Measurements from ENCODE around the gene CHCHD4. TPM values are rescaled to one million over a fixed set of nuclear protein-coding genes. Genes with fewer than 3 reads are reported as not detected.

CHCHD4 gene
- total RNA-seq, 1 donor from 2014 or later, result 9.2 TPM

DNA sequence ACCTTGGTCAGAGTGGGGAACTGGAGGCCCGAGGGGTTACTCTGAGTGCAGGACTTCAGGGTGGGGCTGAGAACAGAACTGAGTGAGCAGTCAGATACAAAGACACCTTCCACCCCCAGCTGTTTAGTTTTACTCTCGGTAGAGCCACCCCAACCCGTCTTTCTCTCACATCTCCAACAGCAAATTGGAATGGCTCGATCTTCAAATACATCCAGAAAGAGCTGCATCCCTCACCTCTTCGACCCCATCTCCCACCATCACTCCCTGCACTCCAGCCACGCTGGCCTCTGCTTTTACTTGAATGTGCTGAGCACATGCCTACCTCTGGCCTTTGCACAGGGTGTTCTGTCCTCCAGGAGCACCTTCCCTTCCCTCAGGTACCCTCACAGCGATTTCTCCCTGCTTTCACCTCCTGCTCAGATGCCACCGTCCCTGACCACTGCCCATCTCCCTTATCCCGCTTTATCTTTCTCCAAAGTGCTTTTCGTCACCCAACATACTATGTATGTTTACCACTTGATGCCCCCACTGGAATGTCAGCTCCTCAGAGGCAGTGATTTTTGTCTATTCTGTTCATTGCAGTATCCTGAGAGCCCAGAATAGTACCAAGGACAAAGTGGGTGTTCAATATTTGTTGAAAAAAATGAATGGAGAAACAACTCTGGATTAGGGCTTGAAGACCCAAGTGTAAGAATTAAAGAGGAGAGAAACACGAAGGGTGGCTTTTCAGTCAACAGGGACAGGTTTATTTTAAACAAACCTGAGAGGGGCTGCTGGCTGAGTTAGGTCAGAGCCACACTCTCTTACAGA is 4.4 kb downstream of the CHCHD4 start:
- no peak overlapping the region for H3K4me2 ChIP-seq
- no peaks in the 10 kb centered on the region for H3K79me2 ChIP-seq (ENCODE audit: low read depth)
- no peaks in the 10 kb centered on the region for H4K20me1 ChIP-seq (ENCODE audit: low read depth)
- H3K4me1 ChIP-seq, result peaks cover 7% of the 10 kb centered on the region
- no peak overlapping the region for H2AFZ ChIP-seq (replicated peaks)
- H3F3A ChIP-seq (ENCODE audit: low read depth), result peaks cover 4% of the 10 kb centered on the region
- Mint-ChIP-seq H3K4me1 (peaks cover 9% of the 10 kb centered on the region), H3K27me3 (ENCODE audit: insufficient read depth, low read depth) (no peaks in the 10 kb centered on the region), H3K36me3 (peaks cover 14% of the 10 kb centered on the region), H3K27ac (no peak overlapping the region), H3K4me3 (no peak overlapping the region), H3K9me3 (no peaks in the 10 kb centered on the region)
- TF ChIP-seq EZH2 (IDR thresholded peaks at IDR 0.05) (no peak), EZH2phosphoT487 (IDR thresholded peaks at IDR 0.05) (no peak)
- TF ChIP-seq, protein P1, sequence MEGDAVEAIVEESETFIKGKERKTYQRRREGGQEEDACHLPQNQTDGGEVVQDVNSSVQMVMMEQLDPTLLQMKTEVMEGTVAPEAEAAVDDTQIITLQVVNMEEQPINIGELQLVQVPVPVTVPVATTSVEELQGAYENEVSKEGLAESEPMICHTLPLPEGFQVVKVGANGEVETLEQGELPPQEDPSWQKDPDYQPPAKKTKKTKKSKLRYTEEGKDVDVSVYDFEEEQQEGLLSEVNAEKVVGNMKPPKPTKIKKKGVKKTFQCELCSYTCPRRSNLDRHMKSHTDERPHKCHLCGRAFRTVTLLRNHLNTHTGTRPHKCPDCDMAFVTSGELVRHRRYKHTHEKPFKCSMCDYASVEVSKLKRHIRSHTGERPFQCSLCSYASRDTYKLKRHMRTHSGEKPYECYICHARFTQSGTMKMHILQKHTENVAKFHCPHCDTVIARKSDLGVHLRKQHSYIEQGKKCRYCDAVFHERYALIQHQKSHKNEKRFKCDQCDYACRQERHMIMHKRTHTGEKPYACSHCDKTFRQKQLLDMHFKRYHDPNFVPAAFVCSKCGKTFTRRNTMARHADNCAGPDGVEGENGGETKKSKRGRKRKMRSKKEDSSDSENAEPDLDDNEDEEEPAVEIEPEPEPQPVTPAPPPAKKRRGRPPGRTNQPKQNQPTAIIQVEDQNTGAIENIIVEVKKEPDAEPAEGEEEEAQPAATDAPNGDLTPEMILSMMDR (IDR thresholded peaks at IDR 0.05), result no peak
- H3K27me3 ChIP-seq, result peaks cover 3% of the 10 kb centered on the region
- no peak overlapping the region for H3K27ac ChIP-seq
- no peak overlapping the region for H3K9ac ChIP-seq
- DNase-seq (ENCODE audit: low spot score), result no peak
- no peaks in the 10 kb centered on the region for H3K9me3 ChIP-seq (ENCODE audit: low read depth)
- no peaks in the 10 kb centered on the region for H3K36me3 ChIP-seq
- H3K4me3 ChIP-seq, result no peak overlapping the region

DNA sequence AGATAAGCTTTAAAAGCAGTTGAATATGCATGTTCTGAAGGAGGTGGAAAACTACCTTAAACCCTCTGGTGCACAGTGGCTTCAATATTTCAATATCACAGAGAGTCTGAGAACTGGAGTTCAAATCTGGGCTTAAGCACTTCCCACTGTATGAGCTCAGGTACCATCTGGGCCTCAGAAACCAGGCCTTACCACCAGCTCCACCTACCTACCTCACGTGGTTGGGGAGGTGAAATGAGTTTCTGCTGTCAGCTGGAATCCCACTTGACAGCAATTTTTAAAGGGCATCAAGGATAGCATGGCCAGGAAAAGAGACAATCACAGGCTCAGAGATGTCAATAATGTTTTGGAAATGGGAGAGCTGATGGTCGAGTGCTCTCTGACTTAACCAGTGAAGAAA is 5.0 kb downstream of the CHCHD4 start:
- Mint-ChIP-seq H3K36me3 (peaks cover 14% of the 10 kb centered on the region), H3K9me3 (no peaks in the 10 kb centered on the region), H3K4me3 (no peak overlapping the region), H3K27ac (no peak overlapping the region), H3K27me3 (ENCODE audit: insufficient read depth, low read depth) (no peaks in the 10 kb centered on the region), H3K4me1 (peaks cover 9% of the 10 kb centered on the region)
- TF ChIP-seq, protein P1 (IDR thresholded peaks at IDR 0.05), result no peak
- TF ChIP-seq EZH2phosphoT487 (IDR thresholded peaks at IDR 0.05), result no peak
- no peak for TF ChIP-seq EZH2 (IDR thresholded peaks at IDR 0.05)
- no peak overlapping the region for H3K9ac ChIP-seq
- no peak overlapping the region for H2AFZ ChIP-seq (replicated peaks)
- no peak overlapping the region for H3K27ac ChIP-seq
- H3F3A ChIP-seq (ENCODE audit: low read depth), result no peaks in the 10 kb centered on the region
- peaks cover 3% of the 10 kb centered on the region for H3K27me3 ChIP-seq
- DNase-seq (ENCODE audit: low spot score), result no peak
- no peak overlapping the region for H3K4me2 ChIP-seq
- no peaks in the 10 kb centered on the region for H3K79me2 ChIP-seq (ENCODE audit: low read depth)
- H3K4me1 ChIP-seq, result peaks cover 7% of the 10 kb centered on the region
- H3K36me3 ChIP-seq, result no peaks in the 10 kb centered on the region
- no peaks in the 10 kb centered on the region for H3K9me3 ChIP-seq (ENCODE audit: low read depth)
- no peak overlapping the region for H3K4me3 ChIP-seq
- H4K20me1 ChIP-seq (ENCODE audit: low read depth), result no peaks in the 10 kb centered on the region

DNA sequence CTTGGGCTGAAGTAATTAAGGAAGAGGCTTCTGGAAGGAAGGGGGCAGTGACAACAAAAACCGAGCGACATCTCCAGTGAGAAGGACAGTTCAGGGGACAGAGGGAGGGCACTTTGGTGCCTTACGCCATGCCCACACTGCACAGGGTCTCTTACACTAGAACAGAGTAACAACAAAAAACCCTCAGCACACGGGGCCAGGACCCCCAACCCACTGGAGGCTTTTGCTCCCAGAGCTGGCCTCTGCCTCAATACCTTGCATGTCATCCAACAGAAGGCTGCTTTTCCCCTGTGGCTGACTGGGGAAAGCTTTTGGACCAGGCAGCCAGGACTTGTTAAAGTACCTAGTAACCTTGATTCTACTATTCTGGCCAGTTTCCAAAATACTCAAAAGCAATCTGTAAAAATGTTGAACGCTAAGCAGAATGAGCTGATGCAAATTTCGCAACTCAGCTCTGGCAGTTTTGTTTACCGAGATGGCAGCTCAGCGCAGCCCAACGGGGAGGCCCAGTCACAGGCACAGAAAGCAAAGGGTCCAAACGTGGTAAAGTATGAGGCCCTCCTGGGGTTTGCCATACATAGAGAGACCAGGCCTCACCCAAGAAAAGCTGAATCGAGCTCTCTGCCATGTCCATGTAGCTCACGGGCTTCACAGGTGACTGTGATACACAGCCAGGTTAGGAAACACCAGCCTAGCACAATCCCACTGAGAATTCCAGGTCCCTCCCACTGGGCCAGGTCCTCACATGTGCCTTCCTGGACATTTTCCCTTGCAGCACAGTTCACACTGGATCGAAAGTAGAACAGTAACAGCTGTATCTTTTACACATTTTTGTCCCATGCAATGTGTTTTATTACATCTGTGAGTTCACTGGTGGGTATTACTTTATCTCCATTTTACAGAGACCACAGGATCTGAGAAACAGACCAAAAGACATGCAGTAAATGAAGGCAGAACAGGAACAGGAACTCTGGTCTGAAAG is 6.0 kb downstream of the CHCHD4 start:
- H3K4me2 ChIP-seq, result no peak overlapping the region
- peaks cover 6% of the 10 kb centered on the region for H3K4me1 Mint-ChIP-seq
- H4K20me1 ChIP-seq (ENCODE audit: low read depth), result no peaks in the 10 kb centered on the region
- no peaks in the 10 kb centered on the region for H3K9me3 ChIP-seq (ENCODE audit: low read depth)
- no peaks in the 10 kb centered on the region for H3F3A ChIP-seq (ENCODE audit: low read depth)
- no peak overlapping the region for H3K27ac Mint-ChIP-seq
- TF ChIP-seq EZH2 (IDR thresholded peaks at IDR 0.05), result no peak
- TF ChIP-seq, protein P1 (IDR thresholded peaks at IDR 0.05), result no peak
- no peak for TF ChIP-seq EZH2phosphoT487 (IDR thresholded peaks at IDR 0.05)
- no peaks in the 10 kb centered on the region for H3K27me3 ChIP-seq
- H3K79me2 ChIP-seq (ENCODE audit: low read depth), result no peaks in the 10 kb centered on the region
- no peak overlapping the region for H3K4me3 ChIP-seq
- H3K27ac ChIP-seq, result no peak overlapping the region
- no peaks in the 10 kb centered on the region for H3K9me3 Mint-ChIP-seq
- H3K27me3 Mint-ChIP-seq (ENCODE audit: insufficient read depth, low read depth), result no peaks in the 10 kb centered on the region
- no peak overlapping the region for H3K9ac ChIP-seq
- no peaks in the 10 kb centered on the region for H3K36me3 ChIP-seq
- DNase-seq (ENCODE audit: low spot score), result no peak
- peaks cover 14% of the 10 kb centered on the region for H3K36me3 Mint-ChIP-seq
- no peak overlapping the region for H2AFZ ChIP-seq (replicated peaks)
- peaks cover 7% of the 10 kb centered on the region for H3K4me1 ChIP-seq
- no peak overlapping the region for H3K4me3 Mint-ChIP-seq
